Measurements from ENCODE around the gene TTC3. TPM values are rescaled to one million over a fixed set of nuclear protein-coding genes. Genes with fewer than 3 reads are reported as not detected.

Gene TTC3
- total and polyA plus RNA-seq, 8 donors = 103 to 214 (median 191) TPM

DNA sequence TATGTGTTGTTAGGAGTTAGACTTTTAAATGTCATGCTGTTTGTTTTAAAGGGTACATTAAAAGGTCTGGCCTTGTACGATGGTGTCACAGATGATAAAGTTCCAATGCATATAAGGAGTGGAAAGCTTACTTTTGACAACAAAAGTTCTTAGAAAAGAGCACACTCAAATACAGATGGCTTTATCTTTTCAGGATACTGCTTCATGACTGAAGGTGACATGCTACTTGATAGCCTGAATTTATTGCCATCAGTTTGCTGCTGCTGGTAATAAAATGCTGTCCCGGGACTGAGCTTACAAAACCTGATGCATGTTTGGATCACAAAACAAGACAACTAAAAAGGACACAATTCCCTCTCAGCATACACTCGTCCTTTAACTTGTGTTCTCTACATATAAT is 84.9 kb downstream of the TTC3 start:
- no peaks in the 10 kb centered on the region for H3K27me3 ChIP-seq
- ATAC-seq (no peak), DNase-seq (no peak)
- peaks cover 0 to 58% of the 10 kb centered on the region in 2 donors for H3K36me3 ChIP-seq
- no peak overlapping the region for H3K27ac ChIP-seq
- no peak for TF ChIP-seq CTCF (IDR thresholded peaks at IDR 0.05)
- no peaks in the 10 kb centered on the region for H3K9me3 ChIP-seq
- no peak overlapping the region for H3K4me3 ChIP-seq
- peaks cover 0 to 7% of the 10 kb centered on the region in 2 donors for H3K4me1 ChIP-seq
- intact Hi-C loops (cut with DNase I) = no loop called here

GRCh38 chr21:37159053-37159776 is 86.2 kb downstream of the TTC3 start:
- Histone ChIP-seq H3K4me3 (no peak overlapping the region), H3K9me3 (no peaks in the 10 kb centered on the region), H3K36me3 (peaks cover 0 to 60% of the 10 kb centered on the region in 2 donors), H3K27ac (no peak overlapping the region), H3K4me1 (no peaks in the 10 kb centered on the region), H3K27me3 (no peaks in the 10 kb centered on the region)
- ATAC-seq (no peak), DNase-seq (no peak)
- intact Hi-C loops (cut with DNase I) = no loop called here
- no peak for TF ChIP-seq CTCF (IDR thresholded peaks at IDR 0.05)

DNA sequence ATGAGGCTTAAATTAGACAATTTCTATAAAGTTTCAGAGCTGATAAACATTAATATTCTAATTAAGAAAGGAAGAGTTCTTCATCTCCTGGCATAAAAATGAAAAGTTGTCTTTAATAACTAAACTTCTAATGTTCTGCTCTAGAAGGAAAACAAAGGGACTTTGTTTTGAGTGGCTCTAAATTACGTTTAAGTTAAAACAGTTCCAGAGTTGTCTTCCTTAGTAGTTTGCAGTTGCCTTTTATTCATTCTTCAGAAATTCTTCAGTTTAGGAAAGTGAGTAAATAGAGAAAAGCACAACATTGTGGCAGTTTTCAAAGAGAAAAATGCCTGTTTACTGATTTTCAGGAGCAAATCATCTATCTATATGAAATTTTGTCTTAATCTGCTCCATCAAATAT is 86.9 kb downstream of the TTC3 start:
- intact Hi-C loops (cut with DNase I) = no loop called here
- no peak overlapping the region for H3K4me3 ChIP-seq
- H3K27me3 ChIP-seq = no peaks in the 10 kb centered on the region
- H3K27ac ChIP-seq = no peak overlapping the region
- ATAC-seq (no peak), DNase-seq (no peak)
- no peak for TF ChIP-seq CTCF (IDR thresholded peaks at IDR 0.05)
- H3K4me1 ChIP-seq = peaks cover 0 to 3% of the 10 kb centered on the region in 2 donors
- no peaks in the 10 kb centered on the region for H3K9me3 ChIP-seq
- peaks cover 0 to 55% of the 10 kb centered on the region in 2 donors for H3K36me3 ChIP-seq

GRCh38 chr21:37164742-37165141 is 91.7 kb downstream of the TTC3 start:
- Histone ChIP-seq H3K4me1 (peaks cover 0 to 9% of the 10 kb centered on the region in 2 donors), H3K9me3 (no peaks in the 10 kb centered on the region), H3K36me3 (peaks cover 0 to 61% of the 10 kb centered on the region in 2 donors), H3K27me3 (no peaks in the 10 kb centered on the region), H3K4me3 (no peak overlapping the region), H3K27ac (no peak overlapping the region)
- peak in 1 of 4 donors; percentile 21 for DNase-seq
- no peak for TF ChIP-seq CTCF (IDR thresholded peaks at IDR 0.05)
- no peak for ATAC-seq
- intact Hi-C loops (cut with DNase I) = no loop called here

GRCh38 chr21:37165586-37165985 is 92.5 kb downstream of the TTC3 start:
- H3K36me3 ChIP-seq = peaks cover 0 to 61% of the 10 kb centered on the region in 2 donors
- H3K27ac ChIP-seq = peak overlapping the region in 1 of 2 donors; percentile 14
- ATAC-seq (no peak), DNase-seq (no peak)
- no peak overlapping the region for H3K4me3 ChIP-seq
- TF ChIP-seq CTCF (IDR thresholded peaks at IDR 0.05) = no peak
- no peaks in the 10 kb centered on the region for H3K27me3 ChIP-seq
- H3K9me3 ChIP-seq = no peaks in the 10 kb centered on the region
- H3K4me1 ChIP-seq = peaks cover 0 to 9% of the 10 kb centered on the region in 2 donors
- intact Hi-C loops (cut with DNase I) = no loop called here
